Hepatocyte (in vitro differentiated cells): ENCODE measurements around the gene PAGE2.

ENCODE experiments used
- CTCF ChIP-seq: fragments of 200-600 bp; sonication (generic); IDR thresholded peaks from 2 replicates; pipeline ENCODE4 v1.5.1; 2016; ENCODE audit warnings: antibody characterized with exemption, mild to moderate bottlenecking; ENCODE audit not compliant: poor library complexity
- EZH2 ChIP-seq: fragments of 200-600 bp; sonication (generic); IDR thresholded peaks from 2 replicates; pipeline ENCODE4 v1.6.1; 2016; ENCODE audit warnings: antibody characterized with exemption, mild to moderate bottlenecking, borderline replicate concordance
- EZH2phosphoT487 ChIP-seq: fragments of 200-600 bp; sonication (generic); IDR thresholded peaks from one replicate; pipeline ENCODE4 v1.6.1; 2018; ENCODE audit warnings: antibody characterized with exemption, mild to moderate bottlenecking, low read depth, moderate library complexity; ENCODE audit not compliant: unreplicated experiment, severe bottlenecking

- TF ChIP-seq CTCF, result no peak
- no peak for TF ChIP-seq EZH2phosphoT487
- TF ChIP-seq EZH2, result no peak
Measured at GRCh38 chrX:55127692-55128091, 38.9 kb downstream of the PAGE2 start.
